ENCODE data around the gene MTRF1L.
"Not testable (repeated sequence)": the region's sequence is repeated elsewhere in the genome, so short reads cannot be mapped to it uniquely, and the experiment has no call there.

The MTRF1L gene

GRCh38 chr6:153000243-153000642, 2.3 kb downstream of the MTRF1L start:
- no peak for TF ChIP-seq CTCF (IDR thresholded peaks at IDR 0.05; ENCODE audit: low read depth, low read length, poor library complexity, severe bottlenecking)
- TF ChIP-seq EZH2phosphoT487 (IDR thresholded peaks at IDR 0.05; ENCODE audit: borderline replicate concordance, low read length) = no peak
- H3K27me3 ChIP-seq (ENCODE audit: control insufficient read depth, low read length) = no peaks in the 10 kb centered on the region
- peaks cover 6% of the 10 kb centered on the region; the same call in 1 of the 2 replicates for H4K20me1 ChIP-seq (ENCODE audit: control insufficient read depth, insufficient read depth, low read depth, low read length)
- peak overlapping the region; percentile 94 for H3K4me2 ChIP-seq (ENCODE audit: low read length)
- no peak overlapping the region for H3K27ac ChIP-seq (ENCODE audit: low read depth, low read length)
- peaks cover 32% of the 10 kb centered on the region for H3K4me1 ChIP-seq (ENCODE audit: control insufficient read depth, low read length)
- H3K4me3 ChIP-seq (ENCODE audit: low read length) = peak overlapping the region; percentile 94; the same call in 1 of the 2 replicates
- H3K36me3 ChIP-seq (ENCODE audit: control insufficient read depth, low read length) = peaks cover 47% of the 10 kb centered on the region
- H3K9me3 ChIP-seq (ENCODE audit: control insufficient read depth, insufficient read depth, low read length) = no peaks in the 10 kb centered on the region
- H3F3A ChIP-seq (ENCODE audit: control insufficient read depth, insufficient read depth) = no peaks in the 10 kb centered on the region; the same call in none of the 2 replicates
- H3K79me2 ChIP-seq (ENCODE audit: control insufficient read depth, low read length) = peaks cover 84% of the 10 kb centered on the region
- no peaks in the 10 kb centered on the region for H3K9me2 ChIP-seq (replicated peaks; ENCODE audit: control insufficient read depth, low read length)

GRCh38 chr6:152999538-152999937, 3.0 kb downstream of the MTRF1L start:
- Histone ChIP-seq H3K79me2 (ENCODE audit: control insufficient read depth, low read length) (peaks cover 89% of the 10 kb centered on the region), H3K4me3 (ENCODE audit: low read length) (peak overlapping the region; percentile 10; the same call in 1 of the 2 replicates), H3K4me2 (ENCODE audit: low read length) (peak overlapping the region; percentile 94), H3K36me3 (ENCODE audit: control insufficient read depth, low read length) (peaks cover 53% of the 10 kb centered on the region), H3K4me1 (ENCODE audit: control insufficient read depth, low read length) (peaks cover 32% of the 10 kb centered on the region)
- not testable (repeated sequence) for H3K9me2 ChIP-seq (replicated peaks; ENCODE audit: control insufficient read depth, low read length); H3F3A ChIP-seq (ENCODE audit: control insufficient read depth, insufficient read depth); H4K20me1 ChIP-seq (ENCODE audit: control insufficient read depth, insufficient read depth, low read depth, low read length); H3K27me3 ChIP-seq (ENCODE audit: control insufficient read depth, low read length); H3K9me3 ChIP-seq (ENCODE audit: control insufficient read depth, insufficient read depth, low read length); H3K27ac ChIP-seq (ENCODE audit: low read depth, low read length)

GRCh38 chr6:152993847-152994246, 8.7 kb downstream of the MTRF1L start:
- no peak overlapping the region for H3K4me2 ChIP-seq (ENCODE audit: low read length)

More at GRCh38 chr6:152993847-152994246, 8.7 kb downstream of the MTRF1L start:
- Histone ChIP-seq H3K4me1 (ENCODE audit: control insufficient read depth, low read length) (no peaks in the 10 kb centered on the region), H3K27me3 (ENCODE audit: control insufficient read depth, low read length) (no peaks in the 10 kb centered on the region), H3K79me2 (ENCODE audit: control insufficient read depth, low read length) (peaks cover 88% of the 10 kb centered on the region), H3F3A (ENCODE audit: control insufficient read depth, insufficient read depth) (peaks cover 9% of the 10 kb centered on the region; the same call in 1 of the 2 replicates), H3K36me3 (ENCODE audit: control insufficient read depth, low read length) (peaks cover 86% of the 10 kb centered on the region), H3K9me2 (replicated peaks; ENCODE audit: control insufficient read depth, low read length) (no peaks in the 10 kb centered on the region), H3K9me3 (ENCODE audit: control insufficient read depth, insufficient read depth, low read length) (no peaks in the 10 kb centered on the region), H4K20me1 (ENCODE audit: control insufficient read depth, insufficient read depth, low read depth, low read length) (no peaks in the 10 kb centered on the region; the same call in 1 of the 2 replicates), H3K4me3 (ENCODE audit: low read length) (no peak overlapping the region), H3K27ac (ENCODE audit: low read depth, low read length) (no peak overlapping the region)
- TF ChIP-seq CTCF (IDR thresholded peaks at IDR 0.05; ENCODE audit: low read depth, low read length, poor library complexity, severe bottlenecking) (no peak), EZH2phosphoT487 (IDR thresholded peaks at IDR 0.05; ENCODE audit: borderline replicate concordance, low read length) (no peak)

All from DOHH2 (cell line).